Mammary epithelial cell (primary cell): ENCODE results near the gene PHGDH.

Experiments
- CTCF ChIP-seq, 2 donors: IDR thresholded peaks in 1 of 2; conservative IDR thresholded peaks in 1 of 2; 2 replicates each; pipeline ENCODE4 v1.5.1; 2011 to 2012; ENCODE audit warnings: inconsistent platforms in 2 of 2, low read length in 2 of 2, mild to moderate bottlenecking in 2 of 2, control low read depth in 1 of 2, low read depth in 1 of 2; ENCODE audit not compliant: insufficient read depth in 1 of 2; ENCODE audit errors: extremely low read depth in 1 of 2
- EZH2 ChIP-seq: IDR thresholded peaks from 2 replicates; pipeline ENCODE4 v1.6.1; 2012; ENCODE audit warnings: low read length, inconsistent platforms, borderline replicate concordance

GRCh38 chr1:119739150-119739549, 27.4 kb downstream of the PHGDH start:
- TF ChIP-seq CTCF (conservative IDR thresholded peaks at IDR 0.05 in 1 of 2, IDR thresholded peaks at IDR 0.05 in 1 of 2; ENCODE audit: extremely low read depth in 1 of 2, insufficient read depth in 1 of 2, low read depth in 1 of 2, low read length in 2 of 2) (no peak), EZH2 (no peak)
